Thyroid gland (tissue), 4 donors: ENCODE data around the gene TBC1D22A.

Experiments
- CTCF ChIP-seq, 6 experiments: fragments of 200-600 bp in 3 of 6; fragments of 450-650 bp in 3 of 6; sonication (generic) in 3 of 6; IDR thresholded peaks; one replicate each; pipeline ENCODE4 v1.5.1; 2016 to 2019; ENCODE audit warnings: antibody characterized with exemption in 6 of 6, mild to moderate bottlenecking in 2 of 6, inconsistent platforms in 1 of 6, moderate library complexity in 1 of 6
- POLR2A ChIP-seq, 2 donors: fragments of 450-650 bp; IDR thresholded peaks; one replicate each; pipeline ENCODE4 v1.6.1; 2017; ENCODE audit warnings: antibody characterized with exemption in 2 of 2, mild to moderate bottlenecking in 2 of 2, moderate library complexity in 1 of 2

GRCh38 chr22:46964773-46965550 is 202.5 kb downstream of the TBC1D22A start:
- TF ChIP-seq POLR2A (IDR thresholded peaks at IDR 0.05) (no peak), CTCF (IDR thresholded peaks at IDR 0.05) (no peak)
